Esophagus muscularis mucosa (tissue), 4 donors: ENCODE measurements around the gene PDLIM5. TPM values are rescaled to one million over a fixed set of nuclear protein-coding genes. Genes with fewer than 3 reads are reported as not detected.

Source experiments
- DNase-seq: peaks from one replicate; pipeline ENCODE4 v3.0.0-alpha.2; 2017; ENCODE audit errors: extremely low spot score
- H3K27ac ChIP-seq, 4 donors: fragments of 200-600 bp; sonication (generic); replicated peaks in 1 of 4; 1 replicate in 3 of 4; 2 replicates in 1 of 4; pipeline ENCODE4 v1.5.1; 2016 to 2019; ENCODE audit warnings: mild to moderate bottlenecking in 1 of 4
- H3K27me3 ChIP-seq, 4 donors: fragments of 200-600 bp; sonication (generic); one replicate each; pipeline versions ENCODE4 v1.5.1 to v1.6.0; 2016 to 2019
- H3K36me3 ChIP-seq, 4 donors: fragments of 200-600 bp; sonication (generic); one replicate each; pipeline ENCODE4 v1.5.1; 2016 to 2019
- H3K4me1 ChIP-seq, 4 donors: fragments of 200-600 bp; sonication (generic); one replicate each; pipeline ENCODE4 v1.5.1; 2016 to 2019
- H3K4me3 ChIP-seq, 4 donors: fragments of 200-600 bp; sonication (generic); 1 replicate in 2 of 4; 2 replicates in 2 of 4; pipeline ENCODE4 v1.5.1; 2016 to 2019; ENCODE audit warnings: mild to moderate bottlenecking in 4 of 4, moderate library complexity in 1 of 4
- H3K9me3 ChIP-seq, 4 donors: fragments of 200-600 bp; sonication (generic); 1 replicate in 3 of 4; 2 replicates in 1 of 4; pipeline ENCODE4 v1.5.1; 2016 to 2019
- CTCF ChIP-seq, 3 experiments: fragments of 200-600 bp in 2 of 3; fragments of 450-650 bp in 1 of 3; sonication (generic) in 2 of 3; IDR thresholded peaks; one replicate each; pipeline ENCODE4 v1.5.1; 2017 to 2019; ENCODE audit warnings: antibody characterized with exemption in 3 of 3, mild to moderate bottlenecking in 2 of 3, moderate library complexity in 1 of 3
- EP300 ChIP-seq: sonication (generic); formaldehyde crosslinking; IDR thresholded peaks from one replicate; pipeline ENCODE4 v1.6.1; 2017; ENCODE audit warnings: antibody characterized with exemption
- POLR2A ChIP-seq: fragments of 450-650 bp; IDR thresholded peaks from one replicate; pipeline ENCODE4 v1.6.1; 2017; ENCODE audit warnings: antibody characterized with exemption, moderate library complexity, mild to moderate bottlenecking, low read depth
- POLR2AphosphoS5 ChIP-seq, 2 donors: sonication (generic); formaldehyde crosslinking; IDR thresholded peaks; one replicate each; pipeline ENCODE4 v1.6.1; 2017; ENCODE audit warnings: antibody characterized with exemption in 2 of 2
- WGBS: methylation state at CpG from one replicate; pipeline ENCODE4 v1.1.5; 2018; 5-methylcytosine and 5-hydroxymethylcytosine counted together
- intact Hi-C: fragments of 100-400 bp; cut with DNase I; formaldehyde crosslinking; loops from one replicate; pipeline ENCODE4 v1.15.1; 2023
- total RNA-seq, 4 donors: library from RNA; depleted of rRNA; stranded (reverse); fragments of >200 nt; gene quantifications; one replicate each; pipeline versions ENCODE4 v1.1.0 to v1.2.1, GENCODE V29; 2016

The PDLIM5 gene
- total RNA-seq, 4 donors from 2014 or later = 138 to 160 (median 146) TPM

DNA sequence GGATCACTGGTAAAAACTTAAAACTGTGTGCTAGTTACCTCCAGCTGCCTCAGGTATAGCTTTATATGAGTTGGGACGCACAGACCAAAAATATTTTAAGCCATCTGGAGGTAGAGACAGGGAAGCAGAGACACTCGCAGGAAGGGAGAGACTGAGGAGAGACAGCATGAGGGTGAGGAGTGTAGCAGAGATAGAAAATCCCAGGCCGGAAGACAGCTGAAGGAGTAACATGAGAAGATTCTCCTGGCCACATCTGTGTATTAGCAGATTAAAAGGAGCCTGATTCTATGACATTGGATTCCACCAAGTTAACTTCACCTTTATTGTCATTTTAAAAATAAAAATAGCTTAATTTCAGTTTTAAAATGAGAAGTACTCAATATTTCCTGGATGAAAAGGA, 84.3 kb downstream of the PDLIM5 start:
- H3K4me1 ChIP-seq = peaks cover 51 to 82% (median 65%) of the 10 kb centered on the region in 4 donors
- H3K9me3 ChIP-seq = no peaks in the 10 kb centered on the region
- peaks cover 0 to 2% (median 0%) of the 10 kb centered on the region in 4 donors for H3K36me3 ChIP-seq
- DNase-seq = no peak
- intact Hi-C loops = no loop called here
- TF ChIP-seq POLR2A = no peak
- no peak for TF ChIP-seq CTCF (IDR thresholded peaks at IDR 0.05)
- TF ChIP-seq EP300 = no peak
- no peak for TF ChIP-seq POLR2AphosphoS5 (IDR thresholded peaks at IDR 0.05)
- H3K4me3 ChIP-seq = no peak overlapping the region
- WGBS = 85% methylated on average over 3 of the region's 3 CpGs
- H3K27ac ChIP-seq = peak overlapping the region in 1 of 4 donors; percentile 31
- H3K27me3 ChIP-seq = no peaks in the 10 kb centered on the region

DNA sequence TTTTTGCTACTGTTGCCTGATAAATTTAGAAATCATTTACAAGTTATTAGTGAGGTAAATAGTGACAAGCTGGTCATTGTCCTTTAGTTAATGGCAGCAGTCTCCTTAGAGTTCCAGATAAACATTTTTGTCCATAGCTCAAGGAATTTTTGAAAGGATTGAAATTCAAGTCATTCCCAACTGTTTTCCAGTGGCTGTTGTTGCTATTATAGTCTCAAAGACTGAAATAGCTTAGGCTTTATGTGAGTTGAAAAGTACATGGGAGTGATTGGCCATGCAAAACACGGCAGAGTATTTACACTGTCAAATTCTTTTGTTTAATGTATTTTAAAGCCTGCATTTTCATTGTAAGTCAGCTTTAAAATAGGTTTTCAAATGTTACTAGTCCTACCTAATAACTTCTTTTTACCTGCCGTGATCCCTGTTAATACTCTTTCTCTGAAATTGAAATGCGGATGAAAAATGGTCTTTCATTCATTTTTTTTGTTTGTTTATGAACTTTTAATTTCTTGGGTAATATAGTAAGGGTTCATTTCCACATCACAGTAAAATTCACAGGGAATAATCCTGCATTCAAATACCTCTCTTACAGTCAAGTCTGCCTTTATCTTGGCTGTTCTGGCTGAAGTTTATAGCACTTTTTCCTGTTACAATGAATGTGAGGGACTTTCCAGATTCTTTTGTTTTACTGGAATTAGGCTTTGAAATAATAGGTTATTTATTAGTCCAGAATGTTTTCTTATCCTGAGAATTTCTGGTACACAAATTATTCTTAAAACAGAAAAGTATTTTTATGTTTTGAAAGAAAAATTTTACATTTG, 85.1 kb downstream of the PDLIM5 start:
- Histone ChIP-seq H3K4me1 (peaks cover 51 to 76% (median 66%) of the 10 kb centered on the region in 4 donors), H3K4me3 (no peak overlapping the region), H3K27me3 (no peaks in the 10 kb centered on the region), H3K27ac (peak overlapping the region in 2 of 4 donors; percentile 11 to 31), H3K36me3 (peaks cover 0 to 4% (median 0%) of the 10 kb centered on the region in 4 donors), H3K9me3 (no peaks in the 10 kb centered on the region)
- 72% methylated on average over 3 of the region's 3 CpGs for WGBS
- no peak for TF ChIP-seq CTCF (IDR thresholded peaks at IDR 0.05)
- TF ChIP-seq POLR2A = no peak
- no peak for TF ChIP-seq EP300
- no peak for TF ChIP-seq POLR2AphosphoS5 (IDR thresholded peaks at IDR 0.05)
- intact Hi-C loops = no loop called here
- no peak for DNase-seq

DNA sequence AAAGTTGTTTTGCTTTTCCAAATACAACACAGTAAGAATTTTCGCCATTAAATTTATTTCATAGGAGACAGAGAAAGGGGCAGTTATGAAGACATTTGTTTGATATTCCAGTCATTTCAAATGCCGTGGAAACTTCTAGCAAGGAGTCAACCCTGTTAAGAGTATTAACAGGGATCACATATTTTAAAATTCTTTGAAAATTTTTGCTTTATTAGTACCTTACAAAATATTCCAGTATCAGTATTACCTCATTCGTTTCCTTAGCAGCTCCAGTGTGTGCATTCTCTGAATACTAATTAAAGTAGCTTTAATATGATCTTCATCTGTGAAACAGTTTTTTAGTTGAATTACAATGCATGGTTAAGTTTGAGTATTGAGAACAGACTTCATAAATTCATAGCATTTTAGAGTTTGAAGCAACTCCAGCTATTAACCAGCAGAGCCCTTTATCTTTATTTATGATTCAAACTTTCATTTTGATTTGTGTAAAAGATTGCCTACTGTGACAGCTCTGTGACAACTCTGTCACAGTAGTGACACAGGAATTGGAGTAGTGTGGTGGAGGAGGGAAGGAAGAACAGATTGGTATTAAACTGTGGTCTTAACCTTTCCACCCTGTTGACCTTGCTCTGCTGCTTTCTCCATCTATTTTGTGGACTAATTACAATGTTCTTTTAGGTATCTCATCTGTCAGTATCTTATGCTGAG, 86.3 kb downstream of the PDLIM5 start:
- Histone ChIP-seq H3K36me3 (peaks cover 0 to 4% (median 0%) of the 10 kb centered on the region in 4 donors), H3K27ac (no peak overlapping the region), H3K9me3 (no peaks in the 10 kb centered on the region), H3K4me3 (no peak overlapping the region), H3K27me3 (no peaks in the 10 kb centered on the region), H3K4me1 (peaks cover 51 to 69% (median 61%) of the 10 kb centered on the region in 4 donors)
- TF ChIP-seq CTCF (IDR thresholded peaks at IDR 0.05) = no peak
- no peak for TF ChIP-seq POLR2A
- no peak for TF ChIP-seq EP300
- no peak for TF ChIP-seq POLR2AphosphoS5 (IDR thresholded peaks at IDR 0.05)
- DNase-seq = no peak
- intact Hi-C loops = no loop called here
- WGBS = 78% methylated on average over 3 of the region's 3 CpGs

DNA sequence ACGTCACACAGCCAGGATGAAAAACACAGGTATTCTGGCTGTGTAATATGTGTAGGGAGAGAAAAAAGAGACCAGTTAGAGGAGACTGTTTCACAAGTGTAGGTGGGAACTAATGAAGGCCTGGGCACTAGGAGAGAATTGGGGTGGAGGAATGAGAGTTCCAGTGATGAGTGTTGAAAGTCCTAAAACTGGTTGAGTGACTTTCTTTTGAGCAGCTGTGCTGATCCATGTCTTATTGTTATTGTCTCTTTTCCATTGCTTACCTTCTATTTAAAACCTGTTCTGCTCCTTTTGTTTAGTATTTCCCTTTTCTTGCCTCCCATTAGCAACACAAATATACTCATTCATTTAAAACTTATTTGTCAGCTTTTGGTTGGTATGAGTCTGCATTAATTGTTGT, 88.7 kb downstream of the PDLIM5 start:
- 92% methylated on average over 1 of the region's 1 CpG for WGBS
- Histone ChIP-seq H3K9me3 (no peaks in the 10 kb centered on the region), H3K27ac (no peak overlapping the region), H3K36me3 (peaks cover 0 to 4% (median 0%) of the 10 kb centered on the region in 4 donors), H3K4me1 (peaks cover 37 to 57% (median 43%) of the 10 kb centered on the region in 4 donors), H3K27me3 (no peaks in the 10 kb centered on the region), H3K4me3 (no peak overlapping the region)
- intact Hi-C loops = no loop called here
- DNase-seq = no peak
- TF ChIP-seq EP300 (no peak), CTCF (IDR thresholded peaks at IDR 0.05) (no peak), POLR2A (no peak), POLR2AphosphoS5 (IDR thresholded peaks at IDR 0.05) (no peak)
